B cell (primary cell): Measurements from ENCODE around the gene PROM1.

ENCODE experiments used
- EZH2 ChIP-seq: IDR thresholded peaks from 2 replicates; pipeline ENCODE4 v1.6.1; 2012; ENCODE audit warnings: borderline replicate concordance, low read depth, mild to moderate bottlenecking, moderate library complexity, low read length; ENCODE audit not compliant: insufficient read depth, poor library complexity, severe bottlenecking
- TF ChIP-seq, protein P1 (sequence below): fragments of 200-600 bp; IDR thresholded peaks from one replicate; pipeline ENCODE4 v1.8.0; 2022; ENCODE audit warnings: antibody characterized with exemption, mild to moderate bottlenecking

DNA sequence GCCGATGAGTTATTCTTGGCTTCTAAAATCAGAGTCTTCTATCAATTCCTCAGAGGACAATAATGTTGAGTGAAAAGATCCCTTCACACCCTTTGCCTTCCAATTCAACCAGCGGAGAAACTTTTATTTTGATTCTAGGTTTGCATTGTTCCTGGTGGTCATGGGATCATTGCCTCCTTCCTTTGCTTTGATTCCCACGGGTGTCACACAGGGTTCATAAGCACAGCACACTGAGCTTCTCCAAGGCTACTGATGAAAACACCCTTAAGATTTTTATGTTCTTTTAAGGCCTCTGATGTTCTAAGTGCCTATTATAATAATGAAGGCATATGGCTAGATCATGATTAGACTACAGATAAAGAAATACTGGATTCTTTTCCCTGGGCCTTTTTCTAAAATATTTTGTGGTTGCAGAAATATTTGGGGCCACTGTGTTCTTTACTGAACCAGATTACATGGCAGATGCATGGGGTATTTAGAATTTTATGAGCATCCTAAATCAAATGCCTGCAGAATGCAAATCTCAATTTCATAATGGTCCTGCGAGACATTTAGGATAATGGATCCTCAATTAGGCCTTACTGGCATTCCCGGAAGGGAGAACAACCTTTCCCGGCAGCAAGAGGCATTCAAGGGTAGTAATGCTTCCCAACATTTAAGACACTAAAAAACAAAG lies 76.9 kb downstream of the PROM1 start:
- TF ChIP-seq, protein P1, sequence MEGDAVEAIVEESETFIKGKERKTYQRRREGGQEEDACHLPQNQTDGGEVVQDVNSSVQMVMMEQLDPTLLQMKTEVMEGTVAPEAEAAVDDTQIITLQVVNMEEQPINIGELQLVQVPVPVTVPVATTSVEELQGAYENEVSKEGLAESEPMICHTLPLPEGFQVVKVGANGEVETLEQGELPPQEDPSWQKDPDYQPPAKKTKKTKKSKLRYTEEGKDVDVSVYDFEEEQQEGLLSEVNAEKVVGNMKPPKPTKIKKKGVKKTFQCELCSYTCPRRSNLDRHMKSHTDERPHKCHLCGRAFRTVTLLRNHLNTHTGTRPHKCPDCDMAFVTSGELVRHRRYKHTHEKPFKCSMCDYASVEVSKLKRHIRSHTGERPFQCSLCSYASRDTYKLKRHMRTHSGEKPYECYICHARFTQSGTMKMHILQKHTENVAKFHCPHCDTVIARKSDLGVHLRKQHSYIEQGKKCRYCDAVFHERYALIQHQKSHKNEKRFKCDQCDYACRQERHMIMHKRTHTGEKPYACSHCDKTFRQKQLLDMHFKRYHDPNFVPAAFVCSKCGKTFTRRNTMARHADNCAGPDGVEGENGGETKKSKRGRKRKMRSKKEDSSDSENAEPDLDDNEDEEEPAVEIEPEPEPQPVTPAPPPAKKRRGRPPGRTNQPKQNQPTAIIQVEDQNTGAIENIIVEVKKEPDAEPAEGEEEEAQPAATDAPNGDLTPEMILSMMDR, result no peak
- TF ChIP-seq EZH2, result no peak
